HG03039 (cell line): Measurements from ENCODE around the gene AVL9.
"Not testable (repeated sequence)": the region's sequence is repeated elsewhere in the genome, so short reads cannot be mapped to it uniquely, and the experiment has no call there.

Experiments used
- ATAC-seq: cut with Tn5 transposase; IDR thresholded peaks from one replicate; pipeline ENCODE4 v1.9.1; 2021; ENCODE audit warnings: mild to moderate bottlenecking, moderate library complexity; ENCODE audit not compliant: unreplicated experiment

The AVL9 gene

GRCh38 chr7:32634798-32635393, 139.6 kb downstream of the AVL9 start:
- ATAC-seq, result not testable (repeated sequence)

GRCh38 chr7:32636725-32637462, 141.6 kb downstream of the AVL9 start:
- ATAC-seq, result not testable (repeated sequence)

- not testable (repeated sequence) for ATAC-seq
Observed at GRCh38 chr7:32637611-32638010, 142.3 kb downstream of the AVL9 start.
